Measurements from ENCODE around the gene LRRC40.
"Not testable (repeated sequence)": the region's sequence is repeated elsewhere in the genome, so short reads cannot be mapped to it uniquely, and the experiment has no call there.

- not testable (repeated sequence) for TF ChIP-seq EZH2 (IDR thresholded peaks at IDR 0.05; ENCODE audit: insufficient read depth, poor library complexity, severe bottlenecking); EZH2phosphoT487 (IDR thresholded peaks at IDR 0.05; ENCODE audit: insufficient read depth, low read depth)
These were observed 20.2 kb downstream of the LRRC40 start for GRCh38 chr1:70185181-70185580.
